ENCODE data around the gene PTPRE. TPM values are rescaled to one million over a fixed set of nuclear protein-coding genes. Genes with fewer than 3 reads are reported as not detected.

Gene PTPRE
- total RNA-seq, 3 donors from 2014 or later (not counting 1 experiment from before 2014, with no cell fraction given), result 274 to 280 (median 275) TPM

DNA sequence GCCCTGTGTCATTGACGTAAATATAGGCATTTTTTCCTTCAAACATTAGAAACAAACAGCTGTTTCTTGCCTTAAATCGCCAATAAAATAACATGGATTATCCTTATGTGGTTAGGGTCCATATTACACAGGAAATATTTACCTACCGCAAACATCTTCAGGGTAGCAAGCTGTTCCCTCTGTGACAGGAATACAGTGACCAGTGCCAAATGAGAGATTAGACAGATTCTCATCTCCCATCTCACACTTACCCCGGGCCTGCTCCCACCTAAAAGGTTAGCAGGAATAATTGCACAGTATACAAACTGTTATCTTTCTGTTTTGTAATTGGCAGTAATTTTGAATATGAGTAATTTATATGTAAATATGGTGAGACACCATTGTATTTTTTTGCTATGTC, 202.8 kb downstream of the PTPRE start:
- no peaks in the 10 kb centered on the region for H3K36me3 ChIP-seq (ENCODE audit: control insufficient read depth, insufficient read depth, low read length)
- no peak for DNase-seq

DNA sequence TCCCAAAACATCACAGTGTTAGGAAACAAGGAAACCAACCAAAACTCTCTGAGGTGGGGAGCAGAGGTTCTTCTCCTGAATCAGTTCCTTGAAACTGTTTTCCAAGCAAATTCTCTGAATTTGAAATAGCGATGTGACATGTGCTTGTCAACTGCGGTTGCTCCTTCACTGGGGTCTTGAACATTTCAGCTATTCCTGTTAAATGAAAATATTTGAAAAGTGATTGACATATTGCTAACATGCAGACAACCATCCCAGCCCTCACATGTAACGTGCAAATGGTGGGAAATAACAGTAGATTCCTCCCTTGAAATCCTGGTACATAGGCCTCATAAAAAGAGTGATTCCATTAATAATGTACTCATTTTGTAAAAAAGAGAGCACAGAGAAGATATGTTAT, 203.4 kb downstream of the PTPRE start:
- ATAC-seq (no peak), DNase-seq (no peak)
- no peaks in the 10 kb centered on the region for H3K27me3 Mint-ChIP-seq (ENCODE audit: low read depth in 2 of 2)
- no peak overlapping the region for H3K27ac Mint-ChIP-seq
- 100% methylated on average over 2 of the region's 3 CpGs for WGBS (ENCODE audit: insufficient coverage)
- intact Hi-C loops (cut with micrococcal nuclease), result no loop called here
- no peaks in the 10 kb centered on the region for H3K4me1 ChIP-seq (ENCODE audit: control insufficient read depth, insufficient read depth, low read length)
- TF ChIP-seq, protein P1, sequence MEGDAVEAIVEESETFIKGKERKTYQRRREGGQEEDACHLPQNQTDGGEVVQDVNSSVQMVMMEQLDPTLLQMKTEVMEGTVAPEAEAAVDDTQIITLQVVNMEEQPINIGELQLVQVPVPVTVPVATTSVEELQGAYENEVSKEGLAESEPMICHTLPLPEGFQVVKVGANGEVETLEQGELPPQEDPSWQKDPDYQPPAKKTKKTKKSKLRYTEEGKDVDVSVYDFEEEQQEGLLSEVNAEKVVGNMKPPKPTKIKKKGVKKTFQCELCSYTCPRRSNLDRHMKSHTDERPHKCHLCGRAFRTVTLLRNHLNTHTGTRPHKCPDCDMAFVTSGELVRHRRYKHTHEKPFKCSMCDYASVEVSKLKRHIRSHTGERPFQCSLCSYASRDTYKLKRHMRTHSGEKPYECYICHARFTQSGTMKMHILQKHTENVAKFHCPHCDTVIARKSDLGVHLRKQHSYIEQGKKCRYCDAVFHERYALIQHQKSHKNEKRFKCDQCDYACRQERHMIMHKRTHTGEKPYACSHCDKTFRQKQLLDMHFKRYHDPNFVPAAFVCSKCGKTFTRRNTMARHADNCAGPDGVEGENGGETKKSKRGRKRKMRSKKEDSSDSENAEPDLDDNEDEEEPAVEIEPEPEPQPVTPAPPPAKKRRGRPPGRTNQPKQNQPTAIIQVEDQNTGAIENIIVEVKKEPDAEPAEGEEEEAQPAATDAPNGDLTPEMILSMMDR (IDR thresholded peaks at IDR 0.05), result no peak
- no peaks in the 10 kb centered on the region for H3K9me3 Mint-ChIP-seq
- no peaks in the 10 kb centered on the region for H3K36me3 Mint-ChIP-seq
- no peak overlapping the region for H3K4me3 ChIP-seq (ENCODE audit: low read length)
- no peaks in the 10 kb centered on the region for H3K9me3 ChIP-seq (ENCODE audit: control insufficient read depth, insufficient read depth, low read length)
- H3K4me3 Mint-ChIP-seq, result no peak overlapping the region
- H3K27ac ChIP-seq (ENCODE audit: low read length), result no peak overlapping the region
- peaks cover 0 to under 1% of the 10 kb centered on the region in 2 donors for H3K4me1 Mint-ChIP-seq
- H3K27me3 ChIP-seq (ENCODE audit: control insufficient read depth, insufficient read depth, low read length), result no peaks in the 10 kb centered on the region
- H3K36me3 ChIP-seq (ENCODE audit: control insufficient read depth, insufficient read depth, low read length), result no peaks in the 10 kb centered on the region

More for the DNA sequence above, 202.8 kb downstream of the PTPRE start:
- TF ChIP-seq, protein P1 (IDR thresholded peaks at IDR 0.05), result no peak
- H3K9me3 Mint-ChIP-seq, result no peaks in the 10 kb centered on the region
- H3K9me3 ChIP-seq (ENCODE audit: control insufficient read depth, insufficient read depth, low read length), result no peaks in the 10 kb centered on the region
- H3K27ac Mint-ChIP-seq, result no peak overlapping the region
- intact Hi-C loops (cut with micrococcal nuclease), result no loop called here
- no peak overlapping the region for H3K4me3 ChIP-seq (ENCODE audit: low read length)
- WGBS (ENCODE audit: insufficient coverage), result 100% methylated on average over 3 of the region's 4 CpGs
- no peaks in the 10 kb centered on the region for H3K4me1 ChIP-seq (ENCODE audit: control insufficient read depth, insufficient read depth, low read length)
- H3K36me3 Mint-ChIP-seq, result no peaks in the 10 kb centered on the region
- no peak overlapping the region for H3K27ac ChIP-seq (ENCODE audit: low read length)
- no peak overlapping the region for H3K4me3 Mint-ChIP-seq
- H3K27me3 ChIP-seq (ENCODE audit: control insufficient read depth, insufficient read depth, low read length), result no peaks in the 10 kb centered on the region
- no peak for ATAC-seq
- H3K4me1 Mint-ChIP-seq, result peaks cover 0 to 7% of the 10 kb centered on the region in 2 donors
- no peaks in the 10 kb centered on the region for H3K27me3 Mint-ChIP-seq (ENCODE audit: low read depth in 2 of 2)

DNA sequence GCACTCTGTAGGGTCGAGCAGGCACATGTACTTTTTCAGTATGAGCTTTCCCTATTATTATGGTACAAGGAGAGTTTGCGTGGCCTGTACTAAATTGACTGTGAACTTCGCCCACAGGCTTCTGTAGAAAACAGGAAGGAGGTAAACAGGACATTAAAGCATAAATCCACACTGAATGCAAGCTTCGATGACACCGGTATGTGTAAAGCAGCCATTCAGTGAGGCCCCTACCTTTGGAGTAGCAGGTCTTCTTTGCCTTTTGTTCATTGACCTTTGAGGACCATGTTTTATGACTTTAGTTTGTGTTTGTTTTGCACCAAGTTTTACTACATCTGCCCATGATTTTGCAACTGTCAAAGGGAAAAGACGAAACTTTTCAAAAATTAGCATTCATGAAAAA, 204.8 kb downstream of the PTPRE start:
- H3K36me3 Mint-ChIP-seq, result no peaks in the 10 kb centered on the region
- intact Hi-C loops (cut with micrococcal nuclease), result no loop called here
- H3K9me3 Mint-ChIP-seq, result no peaks in the 10 kb centered on the region
- 92% methylated on average over 6 of the region's 6 CpGs for WGBS (ENCODE audit: insufficient coverage)
- TF ChIP-seq, protein P1 (IDR thresholded peaks at IDR 0.05), result no peak
- DNase-seq (no peak), ATAC-seq (no peak)
- Histone ChIP-seq H3K9me3 (ENCODE audit: control insufficient read depth, insufficient read depth, low read length) (no peaks in the 10 kb centered on the region), H3K27me3 (ENCODE audit: control insufficient read depth, insufficient read depth, low read length) (no peaks in the 10 kb centered on the region), H3K4me3 (ENCODE audit: low read length) (no peak overlapping the region), H3K36me3 (ENCODE audit: control insufficient read depth, insufficient read depth, low read length) (no peaks in the 10 kb centered on the region), H3K27ac (ENCODE audit: low read length) (no peak overlapping the region), H3K4me1 (ENCODE audit: control insufficient read depth, insufficient read depth, low read length) (no peaks in the 10 kb centered on the region)
- H3K27me3 Mint-ChIP-seq (ENCODE audit: low read depth in 2 of 2), result no peaks in the 10 kb centered on the region
- H3K4me3 Mint-ChIP-seq, result no peak overlapping the region
- no peaks in the 10 kb centered on the region for H3K4me1 Mint-ChIP-seq
- H3K27ac Mint-ChIP-seq, result no peak overlapping the region

DNA sequence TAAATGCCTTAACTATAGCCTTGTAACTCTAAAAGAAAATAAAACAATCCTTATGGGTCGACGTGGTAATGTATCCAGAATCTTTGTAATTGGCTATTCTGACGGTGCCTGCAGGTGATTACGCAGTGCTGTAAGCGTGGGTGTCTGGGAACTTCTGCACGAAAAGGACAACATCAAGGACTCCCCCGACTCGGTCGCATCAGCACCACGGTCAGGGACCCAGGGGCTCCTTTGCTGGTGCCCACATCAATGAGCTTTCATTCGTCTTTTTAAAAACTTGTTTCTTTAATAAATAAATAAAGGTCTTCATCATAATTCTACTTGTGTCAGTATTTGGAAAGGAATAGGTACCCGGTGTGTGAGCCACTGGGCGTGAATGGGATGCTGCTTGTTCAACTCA, 206.1 kb downstream of the PTPRE start:
- intact Hi-C loops (cut with micrococcal nuclease), result no loop called here
- Histone ChIP-seq H3K27ac (ENCODE audit: low read length) (no peak overlapping the region), H3K27me3 (ENCODE audit: control insufficient read depth, insufficient read depth, low read length) (no peaks in the 10 kb centered on the region), H3K4me3 (ENCODE audit: low read length) (no peak overlapping the region), H3K9me3 (ENCODE audit: control insufficient read depth, insufficient read depth, low read length) (no peaks in the 10 kb centered on the region), H3K36me3 (ENCODE audit: control insufficient read depth, insufficient read depth, low read length) (no peaks in the 10 kb centered on the region), H3K4me1 (ENCODE audit: control insufficient read depth, insufficient read depth, low read length) (no peaks in the 10 kb centered on the region)
- ATAC-seq, result no peak
- 98% methylated on average over 12 of the region's 13 CpGs for WGBS (ENCODE audit: insufficient coverage)
- no peak overlapping the region for H3K27ac Mint-ChIP-seq
- no peak for DNase-seq
- no peaks in the 10 kb centered on the region for H3K4me1 Mint-ChIP-seq
- H3K27me3 Mint-ChIP-seq (ENCODE audit: low read depth in 2 of 2), result no peaks in the 10 kb centered on the region
- H3K4me3 Mint-ChIP-seq, result no peak overlapping the region
- no peaks in the 10 kb centered on the region for H3K9me3 Mint-ChIP-seq
- H3K36me3 Mint-ChIP-seq, result no peaks in the 10 kb centered on the region
- TF ChIP-seq, protein P1 (IDR thresholded peaks at IDR 0.05), result no peak
